Measurements from ENCODE around the gene ILDR2.

The ILDR2 gene

DNA sequence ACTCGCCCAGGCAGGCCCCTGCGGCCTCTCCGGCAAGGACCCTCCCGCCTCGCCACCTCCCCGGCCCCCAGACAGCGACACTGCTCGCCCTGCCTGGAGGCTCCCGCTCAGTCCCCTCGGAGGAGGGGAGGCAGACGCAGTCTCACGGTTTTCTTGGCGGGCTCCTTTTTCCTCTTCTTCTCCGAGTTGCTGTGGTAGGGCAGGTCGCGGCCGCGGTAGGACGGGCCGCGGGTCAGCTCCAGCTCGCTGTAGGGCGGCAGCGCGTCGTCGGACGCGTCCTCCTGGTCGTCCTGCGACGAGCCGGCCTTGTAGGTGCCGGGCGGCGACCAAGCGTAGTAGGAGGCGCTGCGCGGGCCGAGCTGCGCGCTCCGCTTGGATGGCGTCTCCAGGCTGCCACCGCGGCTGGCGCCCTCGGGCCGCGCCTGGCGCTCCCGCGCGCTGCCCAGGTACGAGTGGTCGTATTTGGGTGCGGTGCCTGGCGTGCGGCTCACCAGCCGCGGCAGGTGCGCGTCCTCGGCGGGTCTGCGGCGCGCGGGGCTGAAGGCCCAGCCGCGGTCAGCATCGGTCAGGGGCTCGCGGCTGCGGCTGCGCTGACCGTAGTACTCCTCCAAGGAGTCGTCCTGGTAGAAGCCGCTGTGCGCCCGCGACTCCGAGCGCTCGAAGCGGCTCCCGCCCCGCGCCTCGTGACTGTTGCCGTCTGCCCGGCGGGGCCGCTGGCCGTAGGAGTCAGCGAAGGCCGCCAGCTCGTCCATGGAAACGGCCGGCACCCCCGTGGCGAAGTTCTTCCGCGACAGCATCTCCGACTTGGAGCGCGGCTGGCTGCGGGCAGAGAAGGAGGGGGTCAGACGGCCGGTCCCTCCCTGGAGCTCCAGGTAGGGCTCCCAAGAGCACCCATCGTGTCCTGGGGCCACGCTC is 54.5 kb downstream of the ILDR2 start:
- DNase-seq = no peak

DNA sequence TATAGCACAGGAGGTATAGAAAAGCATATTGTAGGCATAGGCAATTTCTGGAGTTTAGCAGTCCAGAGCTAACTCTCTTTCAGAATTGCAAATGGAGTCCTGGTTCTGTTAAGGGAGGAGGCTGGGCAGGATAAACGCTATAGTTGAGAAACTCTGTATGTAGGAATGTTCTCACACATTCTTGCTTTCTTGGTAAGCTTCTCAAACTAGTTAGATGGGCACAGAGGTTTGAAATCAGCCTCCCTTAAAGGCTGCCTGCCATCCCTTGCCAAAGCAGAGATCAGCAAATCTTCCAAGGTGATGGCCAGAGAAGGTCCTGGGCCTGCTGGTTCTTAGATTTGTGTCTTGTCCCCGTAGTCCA is 56.4 kb downstream of the ILDR2 start:
- DNase-seq = no peak

DNA sequence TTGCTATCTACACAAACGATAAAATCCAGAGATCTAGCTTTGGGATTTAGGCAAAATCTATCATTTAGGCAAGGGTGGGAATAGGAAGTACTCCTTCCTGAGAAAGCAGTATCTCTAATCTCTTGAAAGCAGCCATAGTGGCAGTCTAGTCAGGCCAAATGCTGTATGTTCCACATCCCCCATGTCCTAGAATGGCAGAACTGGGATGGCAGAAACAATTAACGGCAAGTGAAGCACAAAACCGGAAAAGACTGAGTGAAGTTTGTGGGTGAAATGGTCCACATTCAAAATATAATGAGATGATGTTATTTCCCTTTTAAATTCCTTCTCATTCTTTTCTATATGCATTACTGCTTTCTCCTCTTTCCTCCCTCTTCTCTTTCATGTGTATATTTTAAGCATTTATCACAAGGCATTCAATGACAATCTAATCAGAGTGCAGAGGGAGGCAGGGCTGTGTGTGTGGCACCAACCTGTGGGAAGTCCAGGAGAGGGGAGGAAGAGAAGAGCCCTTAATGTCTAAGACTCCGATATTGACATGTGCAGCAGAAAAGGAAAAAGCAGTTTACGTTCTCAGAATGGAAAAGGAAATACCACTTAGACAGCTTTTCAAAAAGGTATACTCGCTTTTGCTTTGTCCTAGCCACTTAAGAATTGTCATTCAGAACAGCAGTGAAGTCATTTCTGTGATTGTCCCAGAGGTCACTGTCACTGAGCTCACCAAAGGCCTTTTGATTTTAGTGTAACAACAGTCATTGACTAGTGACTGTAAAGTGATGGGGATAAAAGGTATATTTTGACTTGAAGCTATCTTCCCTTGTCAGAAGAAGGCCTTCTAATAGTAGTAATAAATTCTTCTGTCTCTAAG is 57.0 kb downstream of the ILDR2 start:
- no peak for DNase-seq

DNA sequence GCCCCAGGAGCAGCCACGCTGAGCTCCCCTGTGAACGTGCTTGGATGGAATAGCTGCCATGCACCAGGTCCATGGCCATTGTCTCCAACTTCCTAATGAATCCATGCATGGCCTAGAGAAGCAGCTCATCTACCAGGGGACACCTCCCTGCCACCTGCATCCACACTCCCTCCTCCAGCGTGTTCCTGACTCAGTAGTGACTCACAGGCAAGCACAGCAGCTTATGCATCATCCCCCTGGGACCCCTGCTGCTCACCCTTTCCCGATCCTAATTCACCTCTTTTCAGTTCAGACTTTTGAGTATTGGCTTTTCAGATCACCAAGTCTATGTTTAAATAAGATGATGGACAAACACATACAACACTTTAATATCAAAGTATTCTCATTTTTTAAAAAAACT is 59.4 kb downstream of the ILDR2 start:
- DNase-seq = no peak

DNA sequence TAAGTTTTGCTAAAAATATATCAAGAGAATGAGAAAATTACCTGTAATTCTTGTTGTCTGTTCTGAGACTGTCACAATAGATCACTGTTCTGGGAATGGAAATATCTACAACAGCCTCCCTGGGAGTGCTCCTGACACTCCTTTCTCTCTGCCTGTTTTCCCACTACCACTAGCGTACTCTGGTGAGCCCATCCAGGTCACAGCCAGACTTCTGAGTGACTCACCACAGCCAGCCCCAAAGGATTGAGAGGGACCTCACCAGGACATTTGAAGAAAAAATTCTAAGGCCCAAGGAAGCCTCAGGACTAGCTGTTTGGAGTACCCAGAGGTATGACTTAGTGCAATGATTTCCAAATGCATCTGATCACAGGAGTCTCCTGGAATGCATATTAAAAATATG is 60.3 kb downstream of the ILDR2 start:
- DNase-seq = no peak

- no peak for DNase-seq
These were observed 61.2 kb downstream of the ILDR2 start for GRCh38 chr1:166914111-166914510.

GRCh38 chr1:166911624-166912023 is 63.7 kb downstream of the ILDR2 start:
- DNase-seq = no peak

DNA sequence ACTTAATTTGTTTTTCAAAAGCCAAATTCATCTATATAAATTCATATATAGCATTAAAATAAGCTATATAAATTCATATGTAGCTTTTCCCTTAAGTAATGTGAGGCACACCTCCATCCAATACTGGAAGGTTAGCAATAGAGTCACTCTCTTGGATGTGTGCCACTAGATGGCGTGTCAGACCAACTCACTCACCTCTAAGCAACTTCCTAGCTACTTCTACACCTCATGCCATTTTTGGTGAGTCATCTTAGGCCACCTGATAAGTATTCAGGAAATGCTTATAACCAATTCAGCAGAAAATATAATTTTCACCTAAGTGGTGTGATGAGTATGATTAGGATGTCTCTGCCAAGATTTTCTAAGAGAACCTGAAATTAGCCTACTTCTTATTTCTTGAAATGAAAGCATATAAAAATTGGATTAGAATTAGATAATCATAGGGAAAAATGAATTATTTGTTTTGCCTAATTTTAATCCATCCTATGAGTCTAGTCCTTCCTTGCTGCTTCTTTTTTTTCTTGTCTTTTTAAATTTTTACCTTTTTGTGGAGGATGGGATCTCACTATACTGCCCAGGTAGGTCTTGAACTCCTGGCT is 64.8 kb downstream of the ILDR2 start:
- peak; percentile 66 for DNase-seq

GRCh38 chr1:166908942-166909341 is 66.4 kb downstream of the ILDR2 start:
- no peak for DNase-seq

GRCh38 chr1:166907763-166908162 is 67.6 kb downstream of the ILDR2 start:
- DNase-seq = no peak

DNA sequence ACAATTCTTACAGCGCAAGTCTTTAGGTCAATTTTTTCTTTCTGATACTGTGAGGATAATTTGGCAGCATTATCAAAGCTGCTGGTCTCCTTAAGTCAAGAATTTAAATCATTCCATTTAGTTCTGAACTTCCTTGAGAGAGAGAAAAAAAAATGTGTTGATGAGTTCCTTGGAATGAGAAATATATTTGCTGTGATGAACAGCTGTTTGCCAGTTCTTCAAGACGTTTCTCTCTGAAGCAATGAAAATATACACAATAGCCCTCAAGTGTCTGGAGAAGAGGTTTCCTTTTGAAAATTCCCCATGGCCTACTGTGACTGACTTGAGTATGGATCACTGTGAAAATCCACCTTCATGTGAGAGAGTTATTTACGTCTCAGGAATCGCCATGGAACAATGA is 68.3 kb downstream of the ILDR2 start:
- no peak for DNase-seq

GRCh38 chr1:166906647-166907046 is 68.7 kb downstream of the ILDR2 start:
- no peak for DNase-seq

DNA sequence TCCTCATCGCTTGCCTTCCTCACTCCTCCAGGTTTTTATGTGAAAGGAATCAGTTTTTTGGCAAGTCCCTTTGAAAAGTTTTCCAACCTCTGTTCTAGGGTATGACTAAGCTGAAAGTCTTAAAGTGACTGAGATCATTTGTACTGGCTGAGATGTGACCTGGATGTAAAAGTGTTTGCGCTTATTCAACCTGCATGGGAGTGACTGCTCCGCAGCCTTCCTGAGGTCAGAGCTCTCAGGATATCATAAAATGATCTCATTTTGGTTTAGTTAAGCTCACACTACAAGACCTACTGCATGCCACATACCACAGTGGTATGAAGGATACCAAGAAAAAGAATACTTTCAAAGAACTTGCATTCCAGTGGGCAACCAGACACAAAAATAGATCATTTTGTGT is 69.4 kb downstream of the ILDR2 start:
- DNase-seq = no peak

- DNase-seq = no peak
These were observed 70.2 kb downstream of the ILDR2 start for GRCh38 chr1:166905136-166905535.

- DNase-seq = no peak
These were observed 72.1 kb downstream of the ILDR2 start for GRCh38 chr1:166903232-166903631.

GRCh38 chr1:166902279-166902678 is 73.1 kb downstream of the ILDR2 start:
- DNase-seq = no peak

GRCh38 chr1:166900987-166901386 is 74.4 kb downstream of the ILDR2 start:
- no peak for DNase-seq

GRCh38 chr1:166899769-166900168 is 75.6 kb downstream of the ILDR2 start:
- DNase-seq = no peak

GRCh38 chr1:166895766-166896165 is 79.6 kb downstream of the ILDR2 start:
- DNase-seq = no peak

- no peak for DNase-seq
These were observed 85.6 kb downstream of the ILDR2 start for GRCh38 chr1:166889776-166890175.

- no peak for DNase-seq
These were observed 86.8 kb downstream of the ILDR2 start for GRCh38 chr1:166888373-166889111.

GRCh38 chr1:166884971-166885370 is 90.4 kb downstream of the ILDR2 start:
- DNase-seq = no peak
